ENCODE measurements around the gene RASSF3. TPM values are rescaled to one million over a fixed set of nuclear protein-coding genes. Genes with fewer than 3 reads are reported as not detected.
"Not testable (repeated sequence)": the region's sequence is repeated elsewhere in the genome, so short reads cannot be mapped to it uniquely, and the experiment has no call there.

RASSF3 gene
- total RNA-seq, 4 donors from 2014 or later = 5.2 to 11.5 (median 7.0) TPM

- no peak overlapping the region for H3K4me3 ChIP-seq
- intact Hi-C loops (cut with DNase I; ENCODE audit: low total_unique reads) (no loop called here), in situ Hi-C loops (cut with MboI; ENCODE audit: low sequenced_read_pairs in 4 of 4) (no loop called here)
- H3K27me3 ChIP-seq = no peaks in the 10 kb centered on the region
- no peak for DNase-seq
- no peaks in the 10 kb centered on the region for H3K9me3 ChIP-seq
- TF ChIP-seq, protein P1, sequence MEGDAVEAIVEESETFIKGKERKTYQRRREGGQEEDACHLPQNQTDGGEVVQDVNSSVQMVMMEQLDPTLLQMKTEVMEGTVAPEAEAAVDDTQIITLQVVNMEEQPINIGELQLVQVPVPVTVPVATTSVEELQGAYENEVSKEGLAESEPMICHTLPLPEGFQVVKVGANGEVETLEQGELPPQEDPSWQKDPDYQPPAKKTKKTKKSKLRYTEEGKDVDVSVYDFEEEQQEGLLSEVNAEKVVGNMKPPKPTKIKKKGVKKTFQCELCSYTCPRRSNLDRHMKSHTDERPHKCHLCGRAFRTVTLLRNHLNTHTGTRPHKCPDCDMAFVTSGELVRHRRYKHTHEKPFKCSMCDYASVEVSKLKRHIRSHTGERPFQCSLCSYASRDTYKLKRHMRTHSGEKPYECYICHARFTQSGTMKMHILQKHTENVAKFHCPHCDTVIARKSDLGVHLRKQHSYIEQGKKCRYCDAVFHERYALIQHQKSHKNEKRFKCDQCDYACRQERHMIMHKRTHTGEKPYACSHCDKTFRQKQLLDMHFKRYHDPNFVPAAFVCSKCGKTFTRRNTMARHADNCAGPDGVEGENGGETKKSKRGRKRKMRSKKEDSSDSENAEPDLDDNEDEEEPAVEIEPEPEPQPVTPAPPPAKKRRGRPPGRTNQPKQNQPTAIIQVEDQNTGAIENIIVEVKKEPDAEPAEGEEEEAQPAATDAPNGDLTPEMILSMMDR (IDR thresholded peaks at IDR 0.05 in 4 of 5, conservative IDR thresholded peaks at IDR 0.05 in 1 of 5) = no peak
- H3K36me3 ChIP-seq = no peaks in the 10 kb centered on the region
- no peak for ATAC-seq
- H3K4me1 ChIP-seq = no peaks in the 10 kb centered on the region
- H3K27ac ChIP-seq = no peak overlapping the region
These were observed 42.8 kb downstream of the RASSF3 start for GRCh38 chr12:64653123-64653522.

GRCh38 chr12:64653907-64654306 is 43.6 kb downstream of the RASSF3 start:
- H3K9me3 ChIP-seq; H3K4me1 ChIP-seq; in situ Hi-C loops (cut with MboI; ENCODE audit: low sequenced_read_pairs in 4 of 4); H3K4me3 ChIP-seq; H3K27me3 ChIP-seq; ATAC-seq; intact Hi-C loops (cut with DNase I; ENCODE audit: low total_unique reads); DNase-seq; H3K36me3 ChIP-seq; H3K27ac ChIP-seq: not testable (repeated sequence)

DNA sequence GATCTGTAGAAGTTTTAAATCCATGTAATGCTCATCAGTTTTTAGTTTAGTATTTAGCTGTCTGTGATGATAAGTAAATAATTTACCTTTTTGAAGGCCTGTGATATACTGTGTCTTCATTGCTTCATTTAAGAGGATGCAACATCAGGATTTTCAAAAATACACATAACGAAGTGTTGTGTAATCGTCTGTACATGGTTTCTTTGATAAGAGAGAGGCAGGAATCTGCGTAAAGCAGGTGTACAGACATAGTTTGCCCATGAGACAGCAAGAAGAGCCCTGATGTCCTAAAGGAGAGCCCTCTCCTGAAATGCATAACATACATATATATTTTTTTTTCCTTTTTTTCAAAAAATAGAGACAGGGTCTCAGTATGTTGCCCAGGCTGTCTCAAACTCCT is 44.8 kb downstream of the RASSF3 start:
- Histone ChIP-seq H3K4me1 (no peaks in the 10 kb centered on the region), H3K27me3 (no peaks in the 10 kb centered on the region), H3K4me3 (no peak overlapping the region), H3K9me3 (no peaks in the 10 kb centered on the region), H3K27ac (no peak overlapping the region), H3K36me3 (no peaks in the 10 kb centered on the region)
- intact Hi-C loops (cut with DNase I; ENCODE audit: low total_unique reads) = no loop called here
- in situ Hi-C loops (cut with MboI; ENCODE audit: low sequenced_read_pairs in 4 of 4) = no loop called here
- no peak for TF ChIP-seq POLR2A (IDR thresholded peaks at IDR 0.05)
- TF ChIP-seq, protein P1 (IDR thresholded peaks at IDR 0.05 in 4 of 5, conservative IDR thresholded peaks at IDR 0.05 in 1 of 5) = no peak
- DNase-seq (no peak), ATAC-seq (no peak)

DNA sequence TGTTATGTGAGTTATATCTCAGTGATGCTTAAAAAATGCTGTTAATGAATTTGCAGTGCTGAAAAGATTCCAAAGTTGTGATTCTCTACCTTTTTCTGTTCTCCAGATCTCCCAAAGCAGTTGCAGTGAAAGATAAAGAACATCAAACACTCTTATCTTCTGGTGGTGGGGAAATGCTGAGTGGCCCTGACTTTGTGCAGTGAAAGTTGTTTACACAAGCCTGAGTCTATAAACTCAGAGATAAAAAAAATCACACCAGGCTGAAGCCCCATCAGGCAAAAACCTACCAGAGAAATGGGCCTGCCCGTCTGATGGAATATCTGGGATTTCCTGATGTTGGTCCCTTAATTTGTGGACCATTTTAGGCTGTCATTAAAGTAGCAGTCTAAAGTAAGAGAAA is 46.1 kb downstream of the RASSF3 start:
- H3K4me1 ChIP-seq = no peaks in the 10 kb centered on the region
- DNase-seq (no peak), ATAC-seq (no peak)
- no peak overlapping the region for H3K27ac ChIP-seq
- TF ChIP-seq POLR2A (IDR thresholded peaks at IDR 0.05) = no peak
- TF ChIP-seq, protein P1 (IDR thresholded peaks at IDR 0.05 in 4 of 5, conservative IDR thresholded peaks at IDR 0.05 in 1 of 5) = no peak
- no peaks in the 10 kb centered on the region for H3K27me3 ChIP-seq
- no peaks in the 10 kb centered on the region for H3K9me3 ChIP-seq
- no peaks in the 10 kb centered on the region for H3K36me3 ChIP-seq
- no peak overlapping the region for H3K4me3 ChIP-seq
- intact Hi-C loops (cut with DNase I; ENCODE audit: low total_unique reads) (no loop called here), in situ Hi-C loops (cut with MboI; ENCODE audit: low sequenced_read_pairs in 4 of 4) (no loop called here)

DNA sequence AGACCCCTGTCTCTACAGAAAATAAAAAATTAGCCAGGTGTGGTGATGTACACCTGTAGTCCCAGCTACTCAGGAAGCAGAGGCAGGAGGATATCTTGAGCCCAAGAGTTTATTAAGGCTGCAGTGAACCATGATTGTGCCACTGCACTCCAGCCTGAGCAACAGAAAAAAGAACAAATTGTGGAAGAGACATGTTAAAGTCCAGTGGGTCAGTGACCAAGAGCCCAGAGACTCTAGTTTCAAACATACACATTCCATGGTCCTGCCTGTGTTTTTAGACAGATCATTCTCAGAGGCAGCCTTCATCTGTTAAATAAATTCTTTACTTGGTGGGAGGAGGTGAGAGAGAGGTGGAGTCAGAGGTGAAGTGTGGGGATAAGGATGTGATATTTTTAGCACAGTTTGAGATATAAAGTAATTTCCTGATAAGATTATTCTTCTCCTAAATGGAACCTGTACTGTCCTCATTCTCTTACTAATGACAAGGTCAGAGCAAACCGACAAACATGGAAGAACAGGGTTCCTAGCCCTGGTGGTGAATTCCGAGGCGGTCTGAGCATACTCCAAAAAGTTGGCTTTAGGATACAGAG is 48.7 kb downstream of the RASSF3 start:
- Histone ChIP-seq H3K27me3 (no peaks in the 10 kb centered on the region), H3K36me3 (no peaks in the 10 kb centered on the region), H3K27ac (no peak overlapping the region), H3K9me3 (no peaks in the 10 kb centered on the region), H3K4me3 (no peak overlapping the region), H3K4me1 (no peaks in the 10 kb centered on the region)
- DNase-seq (no peak), ATAC-seq (no peak)
- in situ Hi-C loops (cut with MboI; ENCODE audit: low sequenced_read_pairs in 4 of 4) (no loop called here), intact Hi-C loops (cut with DNase I; ENCODE audit: low total_unique reads) (no loop called here)
- TF ChIP-seq POLR2A (IDR thresholded peaks at IDR 0.05) = no peak
- TF ChIP-seq, protein P1 (IDR thresholded peaks at IDR 0.05 in 4 of 5, conservative IDR thresholded peaks at IDR 0.05 in 1 of 5) = no peak
